Heart left ventricle (tissue), 16 donors: ENCODE results near the gene PRICKLE3. TPM values are rescaled to one million over a fixed set of nuclear protein-coding genes. Genes with fewer than 3 reads are reported as not detected.
"Not testable (repeated sequence)": the region's sequence is repeated elsewhere in the genome, so short reads cannot be mapped to it uniquely, and the experiment has no call there.

Source experiments
- ATAC-seq, 4 donors: fragments of 200-7000 bp; cut with Tn5 transposase; one replicate each; pipeline ENCODE4 v1.9.1; 2020 to 2022; ENCODE audit warnings: moderate library complexity in 4 of 4, mild to moderate bottlenecking in 3 of 4, moderate number of reproducible peaks in 1 of 4
- DNase-seq, 5 donors: peaks; one replicate each; pipeline ENCODE4 v3.0.0-alpha.2; 2020
- H3K27ac ChIP-seq, 12 donors: fragments of 200-600 bp; sonication (generic) in 4 of 12; one replicate each; pipeline versions ENCODE4 v1.5.0 to v1.8.0; 2016 to 2022; ENCODE audit warnings: mild to moderate bottlenecking in 2 of 12
- H3K27me3 ChIP-seq, 9 donors: fragments of 200-600 bp; sonication (generic) in 2 of 9; one replicate each; pipeline versions ENCODE4 v1.5.1 to v1.8.0; 2016 to 2022; ENCODE audit warnings: mild to moderate bottlenecking in 3 of 9
- H3K36me3 ChIP-seq, 9 donors: fragments of 200-600 bp; sonication (generic) in 2 of 9; one replicate each; pipeline versions ENCODE4 v1.5.0 to v1.8.0; 2018 to 2022; ENCODE audit warnings: mild to moderate bottlenecking in 2 of 9
- H3K4me1 ChIP-seq, 12 donors: fragments of 200-600 bp; sonication (generic) in 4 of 12; one replicate each; pipeline versions ENCODE4 v1.5.0 to v1.8.0; 2016 to 2022; ENCODE audit warnings: mild to moderate bottlenecking in 3 of 12
- H3K4me3 ChIP-seq, 12 donors: fragments of 200-600 bp; sonication (generic) in 4 of 12; one replicate each; pipeline versions ENCODE4 v1.5.0 to v1.8.0; 2017 to 2022; ENCODE audit warnings: mild to moderate bottlenecking in 9 of 12, moderate library complexity in 4 of 12
- H3K9me3 ChIP-seq, 12 donors: fragments of 200-600 bp; sonication (generic) in 4 of 12; one replicate each; pipeline versions ENCODE4 v1.5.0 to v1.8.0; 2016 to 2022; ENCODE audit warnings: mild to moderate bottlenecking in 1 of 12
- CTCF ChIP-seq, 12 donors: fragments of 200-600 bp; sonication (generic) in 4 of 12; IDR thresholded peaks; one replicate each; pipeline versions ENCODE4 v1.5.0 to v1.8.0; 2018 to 2022; ENCODE audit warnings: antibody characterized with exemption in 12 of 12, mild to moderate bottlenecking in 5 of 12
- POLR2A ChIP-seq, 2 donors: fragments of 450-650 bp; IDR thresholded peaks; one replicate each; pipeline ENCODE4 v1.6.1; 2017; ENCODE audit warnings: antibody characterized with exemption in 2 of 2, mild to moderate bottlenecking in 2 of 2, moderate library complexity in 2 of 2
- WGBS, 4 donors: extraction: QIAGEN DNeasy Blood & Tissue Kit in 2 of 4; methylation state at CpG; one replicate each; pipeline versions ENCODE4 v1.1.5 to v1.1.7; 2013 to 2018; 5-methylcytosine and 5-hydroxymethylcytosine counted together
- intact Hi-C, 10 donors: fragments of 100-400 bp; cut with DNase I; formaldehyde crosslinking; loops; one replicate each; pipeline versions ENCODE4 v1.11.1 to v1.14.2; 2022
- polyA plus RNA-seq, 2 donors: library from polyadenylated mRNA; stranded (reverse); fragments of 200-250 nt; gene quantifications; one replicate each; pipeline ENCODE4 v1.2.3, GENCODE V29; 2013
- total RNA-seq, 9 donors: library from RNA; depleted of rRNA in 2 of 9; stranded (reverse); fragments of >200 nt in 2 of 9; fragmentation: NEBNext Ultra II Directional in 3 of 9; extraction: Animal tissue kit (Norgen Biotek cat#: 25700) in 3 of 9; gene quantifications; one replicate each; pipeline versions ENCODE4 v1.1.0 to v1.2.4, GENCODE V29; 2016 to 2023
- donor health status: ischemic (EF 13 %, LVEDD 7.1; RV severe dilation, severe dysfunction).
- donor health status: healthy with polysubstance abuse.
- donor health status: DM: no; HTN: yes; CAD: no.
- donor health status: DM: no; HTN: no; CAD: no.
- donor health status: ischemic (EF 25% LVEDD 6.9; RV normal size, moderate dysfunction).
- donor health status: ischemic (EF 25% LVEDD 5.7; RV mildly dilated, moderate dysfunction).
- donor health status: healthy.
- donor health status: DM: yes; HTN: yes; CAD: no.
- donor health status: ischemic (EF 35%, LVEDD 5.7; RV mildly dilated, moderate dysfunction).
- donor health status: nonischemic (EF 11% LVEDD 7.7; RV severe dilation, severe dysfunction).
- donor health status: DM: yes; HTN: yes; CAD: no.
- donor health status: PGD.
- donor health status: ischemic (EF 29% LVEDD 5.4; RV normal size, mild dysfunction).
- donor health status: nonischemic (EF 23%, LVEDD 6.1; RV moderate dilation, normal function).

The PRICKLE3 gene
- total and polyA plus RNA-seq, 11 donors = 6.5 to 13.2 (median 9.3) TPM

GRCh38 chrX:49157194-49157593 is 29.0 kb downstream of the PRICKLE3 start:
- intact Hi-C loops = no loop called here
- TF ChIP-seq POLR2A (IDR thresholded peaks at IDR 0.05) = no peak
- no peak for TF ChIP-seq CTCF (IDR thresholded peaks at IDR 0.05)
- Histone ChIP-seq H3K27ac (no peak overlapping the region), H3K9me3 (no peaks in the 10 kb centered on the region), H3K4me3 (no peak overlapping the region), H3K27me3 (no peaks in the 10 kb centered on the region), H3K36me3 (no peaks in the 10 kb centered on the region), H3K4me1 (peaks cover 0 to 8% (median 0%) of the 10 kb centered on the region in 12 donors)
- 75 to 82% (median 79%) methylated on average over 19 to 24 of the region's 25 CpGs for WGBS, 4 donors
- ATAC-seq = no peak
- DNase-seq = no peak

DNA sequence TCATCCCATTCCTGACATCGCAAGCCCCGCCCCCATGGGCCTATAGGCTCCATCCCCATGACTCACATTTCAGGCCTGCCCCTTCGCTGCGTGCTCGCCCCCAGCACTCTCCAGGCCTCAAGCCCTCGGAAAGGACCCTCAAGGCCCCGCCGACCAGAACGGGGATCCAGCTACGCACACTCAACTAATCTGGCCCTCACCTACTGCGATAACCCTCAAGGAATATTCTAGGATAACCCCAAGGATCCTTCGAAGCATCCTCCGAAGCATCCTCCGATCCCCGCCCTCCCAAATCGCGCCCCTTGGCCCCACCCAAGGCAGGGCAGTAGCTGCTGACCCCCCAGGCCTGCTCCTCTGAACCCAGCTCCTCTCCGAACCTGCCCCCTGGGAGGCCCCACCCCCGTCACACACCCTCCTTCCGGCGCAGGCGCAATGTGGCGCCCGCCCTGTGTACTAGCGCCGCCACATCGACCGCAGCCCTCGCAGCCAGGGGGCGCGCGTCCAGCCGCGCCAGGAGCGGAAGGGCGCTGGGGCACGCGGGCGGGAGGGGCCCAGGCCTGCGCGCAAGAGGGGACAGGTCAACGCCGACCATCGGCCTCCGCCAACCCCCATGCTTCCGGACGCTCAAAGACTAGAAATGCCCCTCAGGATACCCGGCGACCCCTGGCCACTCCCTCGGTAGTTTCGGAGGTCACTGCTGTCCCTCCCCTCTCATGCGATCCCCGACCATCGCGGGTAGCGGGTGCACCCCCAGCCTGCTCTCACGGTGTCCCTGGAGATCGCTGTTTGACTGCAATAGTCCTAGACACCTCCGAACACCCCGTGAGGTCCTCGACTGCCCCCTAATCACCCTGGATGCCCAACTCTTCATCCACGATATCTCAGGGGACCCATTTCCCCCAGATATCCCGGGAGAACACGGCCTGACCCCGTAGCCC is 30.0 kb downstream of the PRICKLE3 start:
- no peaks in the 10 kb centered on the region for H3K36me3 ChIP-seq
- no peaks in the 10 kb centered on the region for H3K27me3 ChIP-seq
- intact Hi-C loops = no loop called here
- H3K27ac ChIP-seq = peak overlapping the region; percentile 92 to 99 (median 94)
- no peaks in the 10 kb centered on the region for H3K9me3 ChIP-seq
- 2 to 56% (median 21%) methylated on average over 33 to 65 of the region's 65 CpGs for WGBS, 4 donors
- ATAC-seq (peak; percentile 94 to 97 (median 94)), DNase-seq (peak; percentile 90 to 96 (median 91))
- H3K4me3 ChIP-seq = peak overlapping the region; percentile 23 to 90 (median 61)
- H3K4me1 ChIP-seq = peaks cover 0 to 8% (median 0%) of the 10 kb centered on the region in 12 donors
- TF ChIP-seq POLR2A (IDR thresholded peaks at IDR 0.05) = peak in 1 of 2 donors; percentile 60
- peak; percentile 55 to 88 (median 74) for TF ChIP-seq CTCF (IDR thresholded peaks at IDR 0.05)

GRCh38 chrX:49155243-49155899 is 30.8 kb downstream of the PRICKLE3 start:
- no peaks in the 10 kb centered on the region for H3K36me3 ChIP-seq
- TF ChIP-seq CTCF (IDR thresholded peaks at IDR 0.05) = no peak
- no peak for TF ChIP-seq POLR2A (IDR thresholded peaks at IDR 0.05)
- DNase-seq (peak in 1 of 5 donors; percentile 45), ATAC-seq (peak; percentile 2 to 30 (median 28))
- intact Hi-C loops = no loop called here
- H3K27me3 ChIP-seq = no peaks in the 10 kb centered on the region
- no peaks in the 10 kb centered on the region for H3K9me3 ChIP-seq
- H3K27ac ChIP-seq = peak overlapping the region; percentile 92 to 99 (median 94)
- peak overlapping the region; percentile 23 to 90 (median 61) for H3K4me3 ChIP-seq
- 1 to 40% (median 19%) methylated on average over 18 of the region's 18 CpGs for WGBS, 4 donors
- peaks cover 0 to 8% (median 0%) of the 10 kb centered on the region in 12 donors for H3K4me1 ChIP-seq

DNA sequence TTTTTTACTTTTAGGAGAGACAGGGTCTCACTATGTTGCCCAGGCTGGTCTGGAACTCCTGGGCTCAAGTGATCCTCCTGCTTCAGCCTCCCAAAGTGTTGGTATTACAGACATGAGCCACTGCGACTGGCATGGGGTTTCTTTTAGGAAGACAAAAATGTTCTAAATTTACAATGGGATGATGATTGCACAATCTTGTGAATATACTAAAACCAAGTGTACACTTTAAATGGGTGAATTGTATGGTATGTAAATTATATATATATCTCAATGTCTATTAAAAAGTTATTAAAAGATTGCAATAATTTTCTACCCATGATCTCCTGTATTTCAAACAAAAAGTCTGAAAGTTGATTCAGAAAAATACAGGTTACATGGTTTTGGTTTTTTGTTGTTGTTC is 32.7 kb downstream of the PRICKLE3 start:
- Histone ChIP-seq H3K27ac (no peak overlapping the region), H3K4me3 (no peak overlapping the region), H3K9me3 (no peaks in the 10 kb centered on the region), H3K4me1 (peaks cover 0 to 8% (median 0%) of the 10 kb centered on the region in 12 donors), H3K36me3 (no peaks in the 10 kb centered on the region), H3K27me3 (no peaks in the 10 kb centered on the region)
- no peak for DNase-seq
- intact Hi-C loops = no loop called here
- 73 to 100% (median 86%) methylated on average over 1 of the region's 1 CpG for WGBS, 4 donors
- ATAC-seq = no peak
- no peak for TF ChIP-seq CTCF (IDR thresholded peaks at IDR 0.05)
- no peak for TF ChIP-seq POLR2A (IDR thresholded peaks at IDR 0.05)

GRCh38 chrX:49149291-49149690 is 36.9 kb downstream of the PRICKLE3 start:
- 89 to 98% (median 95%) methylated on average over 14 of the region's 14 CpGs for WGBS, 4 donors
- H3K4me3 ChIP-seq, H3K4me1 ChIP-seq, H3K9me3 ChIP-seq, H3K36me3 ChIP-seq, H3K27ac ChIP-seq, DNase-seq, ATAC-seq, H3K27me3 ChIP-seq: not testable (repeated sequence)
- intact Hi-C loops = loop anchor here in 1 of 10 donors (10.0 kb wide), 1 partner anchor 606 kb away; no protein-coding TSS in a partner anchor

DNA sequence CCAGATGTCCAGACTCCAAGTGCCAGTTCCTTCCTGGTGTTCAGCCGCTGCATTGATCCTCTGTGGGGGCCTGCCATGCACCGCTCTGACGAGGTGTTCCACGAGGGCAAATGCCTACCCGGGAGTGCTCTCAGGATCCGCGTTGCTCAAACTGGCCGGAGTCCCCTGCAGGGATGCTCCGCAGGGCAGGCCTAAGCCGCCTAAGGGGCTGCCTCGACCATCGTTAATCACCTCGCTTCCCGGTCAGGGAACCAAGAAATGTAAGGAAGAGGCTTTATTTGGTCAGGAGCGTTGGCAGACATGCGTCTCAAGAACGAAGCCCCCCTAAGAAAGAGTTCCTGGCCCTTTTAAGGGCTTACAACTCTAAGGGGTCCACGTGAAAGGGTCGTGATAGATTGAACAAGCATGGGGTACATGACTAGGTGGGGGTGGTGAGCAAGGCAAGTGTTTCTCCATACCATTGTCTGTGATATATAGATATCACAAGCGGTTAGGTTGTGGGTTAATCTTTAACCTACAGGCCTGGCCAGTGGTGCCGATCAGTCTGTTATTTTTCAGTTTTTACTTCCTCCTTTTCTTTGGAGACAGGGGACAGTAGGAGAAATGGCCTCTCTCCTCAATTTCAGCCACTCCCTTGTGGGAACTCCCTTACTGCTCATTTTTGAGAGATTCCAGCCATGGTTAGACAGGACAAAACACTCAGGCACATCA is 37.6 kb downstream of the PRICKLE3 start:
- intact Hi-C loops = loop anchor here in 1 of 10 donors (10.0 kb wide), 1 partner anchor 606 kb away; no protein-coding TSS in a partner anchor
- H3K4me1 ChIP-seq, ATAC-seq, H3K4me3 ChIP-seq, H3K9me3 ChIP-seq, H3K36me3 ChIP-seq, H3K27ac ChIP-seq, H3K27me3 ChIP-seq, DNase-seq: not testable (repeated sequence)
- 82 to 94% (median 89%) methylated on average over 21 of the region's 21 CpGs for WGBS, 4 donors
